Esophagus muscularis mucosa (tissue), 4 donors: ENCODE measurements around the gene DGKB. TPM values are rescaled to one million over a fixed set of nuclear protein-coding genes. Genes with fewer than 3 reads are reported as not detected.

Source experiments
- DNase-seq: peaks from one replicate; pipeline ENCODE4 v3.0.0-alpha.2; 2017; ENCODE audit errors: extremely low spot score
- H3K27ac ChIP-seq, 4 donors: fragments of 200-600 bp; sonication (generic); replicated peaks in 1 of 4; 1 replicate in 3 of 4; 2 replicates in 1 of 4; pipeline ENCODE4 v1.5.1; 2016 to 2019; ENCODE audit warnings: mild to moderate bottlenecking in 1 of 4
- H3K27me3 ChIP-seq, 4 donors: fragments of 200-600 bp; sonication (generic); one replicate each; pipeline versions ENCODE4 v1.5.1 to v1.6.0; 2016 to 2019
- H3K36me3 ChIP-seq, 4 donors: fragments of 200-600 bp; sonication (generic); one replicate each; pipeline ENCODE4 v1.5.1; 2016 to 2019
- H3K4me1 ChIP-seq, 4 donors: fragments of 200-600 bp; sonication (generic); one replicate each; pipeline ENCODE4 v1.5.1; 2016 to 2019
- H3K4me3 ChIP-seq, 4 donors: fragments of 200-600 bp; sonication (generic); 1 replicate in 2 of 4; 2 replicates in 2 of 4; pipeline ENCODE4 v1.5.1; 2016 to 2019; ENCODE audit warnings: mild to moderate bottlenecking in 4 of 4, moderate library complexity in 1 of 4
- H3K9me3 ChIP-seq, 4 donors: fragments of 200-600 bp; sonication (generic); 1 replicate in 3 of 4; 2 replicates in 1 of 4; pipeline ENCODE4 v1.5.1; 2016 to 2019
- CTCF ChIP-seq, 3 experiments: fragments of 200-600 bp in 2 of 3; fragments of 450-650 bp in 1 of 3; sonication (generic) in 2 of 3; IDR thresholded peaks; one replicate each; pipeline ENCODE4 v1.5.1; 2017 to 2019; ENCODE audit warnings: antibody characterized with exemption in 3 of 3, mild to moderate bottlenecking in 2 of 3, moderate library complexity in 1 of 3
- EP300 ChIP-seq: sonication (generic); formaldehyde crosslinking; IDR thresholded peaks from one replicate; pipeline ENCODE4 v1.6.1; 2017; ENCODE audit warnings: antibody characterized with exemption
- POLR2A ChIP-seq: fragments of 450-650 bp; IDR thresholded peaks from one replicate; pipeline ENCODE4 v1.6.1; 2017; ENCODE audit warnings: antibody characterized with exemption, moderate library complexity, mild to moderate bottlenecking, low read depth
- POLR2AphosphoS5 ChIP-seq, 2 donors: sonication (generic); formaldehyde crosslinking; IDR thresholded peaks; one replicate each; pipeline ENCODE4 v1.6.1; 2017; ENCODE audit warnings: antibody characterized with exemption in 2 of 2
- WGBS: methylation state at CpG from one replicate; pipeline ENCODE4 v1.1.5; 2018; 5-methylcytosine and 5-hydroxymethylcytosine counted together
- intact Hi-C: fragments of 100-400 bp; cut with DNase I; formaldehyde crosslinking; loops from one replicate; pipeline ENCODE4 v1.15.1; 2023
- total RNA-seq, 4 donors: library from RNA; depleted of rRNA; stranded (reverse); fragments of >200 nt; gene quantifications; one replicate each; pipeline versions ENCODE4 v1.1.0 to v1.2.1, GENCODE V29; 2016

The DGKB gene
- total RNA-seq, 4 donors from 2014 or later: 10.4 to 18.5 (median 16.0) TPM

- Histone ChIP-seq H3K4me1 (peaks cover 0 to 14% (median 0%) of the 10 kb centered on the region in 4 donors), H3K9me3 (no peaks in the 10 kb centered on the region), H3K27ac (no peak overlapping the region), H3K4me3 (no peak overlapping the region), H3K36me3 (no peaks in the 10 kb centered on the region), H3K27me3 (no peaks in the 10 kb centered on the region)
- no peak for DNase-seq
- TF ChIP-seq POLR2A (no peak), POLR2AphosphoS5 (IDR thresholded peaks at IDR 0.05) (no peak), CTCF (IDR thresholded peaks at IDR 0.05) (no peak)
- 94% methylated on average over 1 of the region's 1 CpG for WGBS
- intact Hi-C loops: no loop called here
Observed at GRCh38 chr7:14822481-14822854, 80.1 kb downstream of the DGKB start.

- DNase-seq: no peak
- Histone ChIP-seq H3K9me3 (no peaks in the 10 kb centered on the region), H3K36me3 (no peaks in the 10 kb centered on the region), H3K27me3 (no peaks in the 10 kb centered on the region), H3K4me1 (peaks cover 0 to 14% (median 0%) of the 10 kb centered on the region in 4 donors), H3K27ac (no peak overlapping the region), H3K4me3 (no peak overlapping the region)
- TF ChIP-seq POLR2AphosphoS5 (IDR thresholded peaks at IDR 0.05) (no peak), EP300 (no peak), POLR2A (no peak), CTCF (IDR thresholded peaks at IDR 0.05) (no peak)
- WGBS: 70% methylated on average over 2 of the region's 2 CpGs
- intact Hi-C loops: no loop called here
Observed at GRCh38 chr7:14821757-14822480, 80.6 kb downstream of the DGKB start.

- Histone ChIP-seq H3K27me3 (no peaks in the 10 kb centered on the region), H3K27ac (no peak overlapping the region), H3K4me1 (peaks cover 0 to 9% (median 0%) of the 10 kb centered on the region in 4 donors), H3K9me3 (no peaks in the 10 kb centered on the region), H3K4me3 (no peak overlapping the region), H3K36me3 (no peaks in the 10 kb centered on the region)
- TF ChIP-seq POLR2AphosphoS5 (IDR thresholded peaks at IDR 0.05) (no peak), CTCF (IDR thresholded peaks at IDR 0.05) (no peak), EP300 (no peak), POLR2A (no peak)
- intact Hi-C loops: no loop called here
- no peak for DNase-seq
- WGBS: 94% methylated on average over 3 of the region's 3 CpGs
Observed at GRCh38 chr7:14818871-14819270, 83.7 kb downstream of the DGKB start.

- Histone ChIP-seq H3K4me1 (peaks cover 0 to 9% (median 0%) of the 10 kb centered on the region in 4 donors), H3K4me3 (no peak overlapping the region), H3K36me3 (no peaks in the 10 kb centered on the region), H3K27ac (no peak overlapping the region), H3K9me3 (no peaks in the 10 kb centered on the region), H3K27me3 (no peaks in the 10 kb centered on the region)
- DNase-seq: no peak
- intact Hi-C loops: no loop called here
- 87% methylated on average over 4 of the region's 4 CpGs for WGBS
- no peak for TF ChIP-seq EP300
- TF ChIP-seq POLR2AphosphoS5 (IDR thresholded peaks at IDR 0.05): no peak
- TF ChIP-seq CTCF (IDR thresholded peaks at IDR 0.05): no peak
Observed at GRCh38 chr7:14817829-14818614, 84.5 kb downstream of the DGKB start.
